AG04449 (cell line): ENCODE data around the gene TSPAN5.

Experiments used
- CTCF ChIA-PET: fragments of 350-600 bp; formaldehyde crosslinking; extraction: SDS; loops from one replicate; lab custom pipeline; 2021; ENCODE audit warnings: antibody characterized with exemption; lab: Yijun Ruan, JAX
- POLR2A ChIA-PET: fragments of 400-600, 350-600 bp; formaldehyde crosslinking; extraction: SDS; loops from one replicate; lab custom pipeline; 2020; ENCODE audit warnings: antibody characterized with exemption, inconsistent platforms; lab: Yijun Ruan, JAX
- DNase-seq: peaks from one replicate; pipeline ENCODE4 v3.0.0-alpha.2; 2010; ENCODE audit warnings: low read depth, low spot score
- H3K4me3 ChIP-seq: 2 replicates; pipeline ENCODE4 v1.5.1; 2011; ENCODE audit warnings: low read depth, mild to moderate bottlenecking, control low read depth, low read length
- CTCF ChIP-seq: IDR thresholded peaks from one replicate; pipeline ENCODE4 v1.5.1; 2011; ENCODE audit warnings: mild to moderate bottlenecking, moderate library complexity, low read length, control low read depth, inconsistent platforms; ENCODE audit not compliant: insufficient read depth; ENCODE audit errors: missing control alignments

Gene TSPAN5

GRCh38 chr4:98524230-98524629 is 134.2 kb downstream of the TSPAN5 start:
- ChIA-PET CTCF (no interaction called here), POLR2A (no interaction called here)
- no peak overlapping the region for H3K4me3 ChIP-seq
- no peak for TF ChIP-seq CTCF
- no peak for DNase-seq

- ChIA-PET CTCF (interaction anchor here (1.1 to 1.7 kb wide), 2 partner anchors 55 to 96 kb away, joined by 3 to 4 read pairs; no protein-coding TSS in a partner anchor), POLR2A (no interaction called here)
- no peak for TF ChIP-seq CTCF
- H3K4me3 ChIP-seq, result 0 out of 2 replicates have a peak overlapping the region, but pooled peaks have one; percentile 13
- DNase-seq, result peak; percentile 83
Measured at GRCh38 chr4:98522636-98523395, 135.6 kb downstream of the TSPAN5 start.

GRCh38 chr4:98522062-98522461 is 136.3 kb downstream of the TSPAN5 start:
- POLR2A ChIA-PET, result no interaction called here
- H3K4me3 ChIP-seq, result no peak overlapping the region
- no peak for TF ChIP-seq CTCF
- CTCF ChIA-PET, result interaction anchor here (1.1 to 1.7 kb wide), 2 partner anchors 54 to 97 kb away, joined by 3 to 4 read pairs; no protein-coding TSS in a partner anchor
- no peak for DNase-seq

- no peak for TF ChIP-seq CTCF
- CTCF ChIA-PET, result interaction anchor here (1.7 kb wide), 1 partner anchor 53 kb away, joined by 4 read pairs; no protein-coding TSS in a partner anchor
- no peak overlapping the region for H3K4me3 ChIP-seq
- DNase-seq, result no peak
- POLR2A ChIA-PET, result no interaction called here
Measured at GRCh38 chr4:98521486-98521885, 136.9 kb downstream of the TSPAN5 start.

- no peak for TF ChIP-seq CTCF
- CTCF ChIA-PET, result no interaction called here
- no peak overlapping the region for H3K4me3 ChIP-seq
- POLR2A ChIA-PET, result interaction anchor here (0.7 kb wide), 1 partner anchor 140 kb away, joined by 3 read pairs; no protein-coding TSS in a partner anchor
- DNase-seq, result no peak
Measured at GRCh38 chr4:98519268-98519977, 139.0 kb downstream of the TSPAN5 start.
